Testis (tissue), 2 donors: ENCODE data around the gene ZBTB46.

Experiments used
- POLR2A ChIP-seq: fragments of 450-650 bp; IDR thresholded peaks from one replicate; pipeline ENCODE4 v1.6.1; 2017; ENCODE audit warnings: antibody characterized with exemption, mild to moderate bottlenecking, moderate library complexity
- TF ChIP-seq, protein P1 (sequence below), 3 experiments: fragments of 450-650 bp in 2 of 3; fragments of 200-600 bp in 1 of 3; sonication (generic) in 1 of 3; IDR thresholded peaks; one replicate each; pipeline ENCODE4 v1.5.1; 2016 to 2019; ENCODE audit warnings: antibody characterized with exemption in 3 of 3, mild to moderate bottlenecking in 2 of 3, moderate library complexity in 1 of 3

GRCh38 chr20:63751471-63752271 is 79.4 kb downstream of the ZBTB46 start:
- TF ChIP-seq, protein P1, sequence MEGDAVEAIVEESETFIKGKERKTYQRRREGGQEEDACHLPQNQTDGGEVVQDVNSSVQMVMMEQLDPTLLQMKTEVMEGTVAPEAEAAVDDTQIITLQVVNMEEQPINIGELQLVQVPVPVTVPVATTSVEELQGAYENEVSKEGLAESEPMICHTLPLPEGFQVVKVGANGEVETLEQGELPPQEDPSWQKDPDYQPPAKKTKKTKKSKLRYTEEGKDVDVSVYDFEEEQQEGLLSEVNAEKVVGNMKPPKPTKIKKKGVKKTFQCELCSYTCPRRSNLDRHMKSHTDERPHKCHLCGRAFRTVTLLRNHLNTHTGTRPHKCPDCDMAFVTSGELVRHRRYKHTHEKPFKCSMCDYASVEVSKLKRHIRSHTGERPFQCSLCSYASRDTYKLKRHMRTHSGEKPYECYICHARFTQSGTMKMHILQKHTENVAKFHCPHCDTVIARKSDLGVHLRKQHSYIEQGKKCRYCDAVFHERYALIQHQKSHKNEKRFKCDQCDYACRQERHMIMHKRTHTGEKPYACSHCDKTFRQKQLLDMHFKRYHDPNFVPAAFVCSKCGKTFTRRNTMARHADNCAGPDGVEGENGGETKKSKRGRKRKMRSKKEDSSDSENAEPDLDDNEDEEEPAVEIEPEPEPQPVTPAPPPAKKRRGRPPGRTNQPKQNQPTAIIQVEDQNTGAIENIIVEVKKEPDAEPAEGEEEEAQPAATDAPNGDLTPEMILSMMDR (IDR thresholded peaks at IDR 0.05): no peak
- TF ChIP-seq POLR2A: no peak
